ENCODE data around the gene DCAF11. TPM values are rescaled to one million over a fixed set of nuclear protein-coding genes. Genes with fewer than 3 reads are reported as not detected.

The DCAF11 gene
- total and polyA plus RNA-seq, 3 donors from 2014 or later = 67.6 to 77.4 (median 68.0) TPM

DNA sequence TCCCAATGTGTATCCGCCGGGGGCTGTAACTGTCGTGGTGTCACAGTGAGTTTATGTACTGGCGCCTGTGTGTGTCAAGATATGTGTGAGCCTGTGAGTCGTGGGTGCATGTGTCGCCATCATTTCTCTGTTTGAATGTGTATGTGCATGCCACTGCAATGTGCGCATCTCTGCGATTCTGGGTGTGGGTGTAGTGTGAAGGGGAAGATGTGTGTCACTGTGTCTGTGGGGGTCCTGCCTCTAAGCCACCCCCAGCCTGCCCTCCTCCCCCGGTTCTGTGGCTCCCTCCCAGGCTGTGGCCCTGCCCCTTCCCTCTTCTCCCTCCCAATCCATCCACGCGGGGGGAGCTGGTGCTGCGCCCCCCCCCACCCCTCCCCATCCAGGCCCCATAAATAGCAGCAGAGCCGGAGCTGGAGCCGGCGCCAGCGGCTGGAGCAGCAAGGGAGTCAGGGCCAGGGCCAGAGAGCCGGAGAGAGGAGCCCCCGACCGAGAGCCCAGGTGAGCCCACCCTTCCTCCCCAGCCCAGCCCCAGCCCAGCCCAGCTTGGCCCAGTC lies 43.4 kb upstream of the DCAF11 start, which contains the start of gene CPNE6:
TSS of gene CPNE6 (plus strand) at position 419 of the 554 bp plus-strand sequence. CDS start 1,375 bp downstream, outside the sequence.
- H3K4me3 ChIP-seq = no peak within 1 kb of the TSS
- no peaks in the 10 kb centered on the region for H3K27me3 ChIP-seq
- H3K9me3 ChIP-seq = no peaks in the 10 kb centered on the region
- H3K36me3 ChIP-seq (ENCODE audit: low read depth, missing control alignments) = no peaks in the 10 kb centered on the region
- no peak within 1 kb of the TSS for H3K27ac ChIP-seq
- TF ChIP-seq POLR2A (IDR thresholded peaks at IDR 0.05) = no peak
- TF ChIP-seq, protein P1, sequence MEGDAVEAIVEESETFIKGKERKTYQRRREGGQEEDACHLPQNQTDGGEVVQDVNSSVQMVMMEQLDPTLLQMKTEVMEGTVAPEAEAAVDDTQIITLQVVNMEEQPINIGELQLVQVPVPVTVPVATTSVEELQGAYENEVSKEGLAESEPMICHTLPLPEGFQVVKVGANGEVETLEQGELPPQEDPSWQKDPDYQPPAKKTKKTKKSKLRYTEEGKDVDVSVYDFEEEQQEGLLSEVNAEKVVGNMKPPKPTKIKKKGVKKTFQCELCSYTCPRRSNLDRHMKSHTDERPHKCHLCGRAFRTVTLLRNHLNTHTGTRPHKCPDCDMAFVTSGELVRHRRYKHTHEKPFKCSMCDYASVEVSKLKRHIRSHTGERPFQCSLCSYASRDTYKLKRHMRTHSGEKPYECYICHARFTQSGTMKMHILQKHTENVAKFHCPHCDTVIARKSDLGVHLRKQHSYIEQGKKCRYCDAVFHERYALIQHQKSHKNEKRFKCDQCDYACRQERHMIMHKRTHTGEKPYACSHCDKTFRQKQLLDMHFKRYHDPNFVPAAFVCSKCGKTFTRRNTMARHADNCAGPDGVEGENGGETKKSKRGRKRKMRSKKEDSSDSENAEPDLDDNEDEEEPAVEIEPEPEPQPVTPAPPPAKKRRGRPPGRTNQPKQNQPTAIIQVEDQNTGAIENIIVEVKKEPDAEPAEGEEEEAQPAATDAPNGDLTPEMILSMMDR (IDR thresholded peaks at IDR 0.05) = no peak
- intact Hi-C loops (cut with DNase I; ENCODE audit: low total_unique reads) = no loop called here
- no peak for DNase-seq
- 53 to 64% methylated on average over 9 to 19 of the region's 19 CpGs for WGBS, 2 donors
- H3K4me1 ChIP-seq = no peaks in the 10 kb centered on the region

DNA sequence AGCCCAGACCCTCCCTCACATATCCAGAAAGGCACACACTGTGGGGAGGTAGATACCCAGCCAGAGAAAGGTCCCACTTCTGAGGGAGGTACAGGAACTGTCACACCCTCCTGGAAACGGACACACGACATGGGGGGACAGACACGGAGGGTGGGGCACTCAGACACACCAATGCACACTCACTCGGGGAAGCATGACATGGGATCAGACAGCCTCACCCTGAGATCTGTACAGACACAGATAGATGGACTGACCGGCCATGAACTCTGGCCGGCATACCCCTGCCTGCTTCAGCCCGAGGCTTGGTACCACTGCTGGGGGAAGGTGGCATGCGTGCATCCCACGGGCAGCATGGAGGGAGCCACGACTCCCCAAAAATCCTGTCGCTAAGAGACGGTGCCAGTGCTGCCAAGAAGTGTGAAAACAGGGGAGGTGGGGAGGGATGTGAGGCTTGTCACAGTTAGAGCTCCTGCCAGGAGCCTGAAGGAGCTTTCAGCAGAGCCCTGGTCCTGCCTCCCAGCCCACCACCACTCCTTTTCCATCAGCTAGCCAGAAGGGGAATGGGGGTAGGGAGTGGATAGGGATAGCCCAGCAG lies 42.6 kb upstream of the DCAF11 start:
- Histone ChIP-seq H3K36me3 (ENCODE audit: low read depth, missing control alignments) (no peaks in the 10 kb centered on the region), H3K27ac (no peak overlapping the region), H3K9me3 (no peaks in the 10 kb centered on the region), H3K4me3 (no peak overlapping the region), H3K27me3 (no peaks in the 10 kb centered on the region), H3K4me1 (no peaks in the 10 kb centered on the region)
- 63% methylated on average over 12 of the region's 12 CpGs; no CpG with 5 or more reads in 1 of the 2 donors for WGBS, 2 donors
- no peak for DNase-seq
- intact Hi-C loops (cut with DNase I; ENCODE audit: low total_unique reads) = no loop called here
- TF ChIP-seq, protein P1 (IDR thresholded peaks at IDR 0.05) = no peak
- no peak for TF ChIP-seq POLR2A (IDR thresholded peaks at IDR 0.05)

DNA sequence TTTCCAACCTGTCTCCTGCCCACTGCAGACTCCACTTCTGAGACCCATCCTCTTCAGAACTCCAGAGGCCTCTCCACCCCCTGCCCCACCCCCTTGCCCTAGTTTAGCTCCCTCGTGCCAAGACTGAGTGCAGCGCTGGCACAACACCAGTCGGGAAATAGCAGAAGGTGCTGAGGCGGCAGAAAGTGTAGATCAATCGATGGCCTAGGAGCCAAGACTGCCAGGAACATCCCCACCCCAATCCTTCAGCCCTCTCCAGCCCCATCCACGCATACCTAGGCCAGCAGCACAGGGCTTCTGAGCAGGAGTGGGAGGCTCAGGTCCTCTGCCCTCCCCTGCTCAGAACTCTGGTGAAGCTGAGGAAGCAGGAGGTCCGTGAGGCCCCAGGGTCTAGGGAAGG lies 42.1 kb upstream of the DCAF11 start:
- Histone ChIP-seq H3K36me3 (ENCODE audit: low read depth, missing control alignments) (no peaks in the 10 kb centered on the region), H3K4me1 (no peaks in the 10 kb centered on the region), H3K27me3 (no peaks in the 10 kb centered on the region), H3K4me3 (no peak overlapping the region), H3K27ac (no peak overlapping the region), H3K9me3 (no peaks in the 10 kb centered on the region)
- DNase-seq = no peak
- intact Hi-C loops (cut with DNase I; ENCODE audit: low total_unique reads) = no loop called here
- TF ChIP-seq, protein P1 (IDR thresholded peaks at IDR 0.05) = no peak
- TF ChIP-seq POLR2A (IDR thresholded peaks at IDR 0.05) = no peak
- 69 to 72% methylated on average over 6 to 7 of the region's 7 CpGs for WGBS, 2 donors

DNA sequence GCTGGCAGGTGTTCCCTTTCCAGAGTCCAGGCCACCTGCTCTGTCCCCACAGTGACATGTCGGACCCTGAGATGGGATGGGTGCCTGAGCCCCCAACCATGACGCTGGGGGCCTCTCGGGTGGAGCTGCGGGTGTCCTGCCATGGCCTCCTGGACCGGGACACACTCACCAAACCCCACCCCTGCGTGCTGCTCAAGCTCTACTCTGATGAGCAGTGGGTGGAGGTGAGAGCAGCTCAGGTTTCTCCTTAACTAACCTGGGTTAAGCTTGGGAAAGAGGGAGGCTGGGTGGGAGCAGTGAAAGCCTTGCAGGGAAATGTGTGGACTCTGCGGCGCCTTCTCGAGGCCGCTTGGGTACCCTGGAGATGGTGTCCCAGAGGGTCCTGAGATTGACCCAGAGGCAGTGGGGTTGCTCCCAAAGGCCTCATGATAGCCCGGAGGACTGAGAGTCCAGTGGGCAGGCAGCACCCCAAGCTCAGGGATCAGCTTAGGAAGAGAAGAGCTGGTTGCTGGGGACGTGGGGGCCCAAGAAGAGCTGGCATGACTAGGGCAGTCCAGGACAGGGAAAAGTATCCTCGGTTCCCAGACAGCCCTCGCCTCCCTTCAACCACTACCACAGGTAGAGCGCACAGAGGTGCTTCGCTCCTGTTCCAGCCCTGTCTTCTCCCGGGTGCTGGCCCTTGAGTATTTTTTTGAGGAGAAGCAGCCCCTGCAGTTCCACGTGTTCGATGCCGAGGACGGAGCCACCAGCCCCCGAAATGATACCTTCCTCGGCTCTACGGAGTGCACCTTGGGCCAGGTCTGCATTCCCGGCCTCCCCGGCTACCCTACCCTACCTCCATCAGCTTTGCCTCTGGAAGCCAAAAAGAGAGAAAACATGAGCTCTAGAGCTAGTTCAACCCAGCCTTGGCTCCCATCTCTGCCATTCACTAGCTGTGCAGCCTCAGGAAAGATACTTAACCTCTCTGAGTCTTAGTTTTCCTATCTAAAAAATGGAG lies 41.4 kb upstream of the DCAF11 start:
- DNase-seq = no peak
- intact Hi-C loops (cut with DNase I; ENCODE audit: low total_unique reads) = no loop called here
- H3K9me3 ChIP-seq = no peaks in the 10 kb centered on the region
- H3K4me1 ChIP-seq = no peaks in the 10 kb centered on the region
- H3K27ac ChIP-seq = no peak overlapping the region
- H3K27me3 ChIP-seq = no peaks in the 10 kb centered on the region
- no peak overlapping the region for H3K4me3 ChIP-seq
- WGBS, 2 donors = 88 to 90% methylated on average over 20 to 26 of the region's 26 CpGs
- no peak for TF ChIP-seq POLR2A (IDR thresholded peaks at IDR 0.05)
- TF ChIP-seq, protein P1 (IDR thresholded peaks at IDR 0.05) = no peak
- no peaks in the 10 kb centered on the region for H3K36me3 ChIP-seq (ENCODE audit: low read depth, missing control alignments)
